ENCODE results near the gene KRTAP5-11. TPM values are rescaled to one million over a fixed set of nuclear protein-coding genes. Genes with fewer than 3 reads are reported as not detected.
"Not testable (repeated sequence)": the region's sequence is repeated elsewhere in the genome, so short reads cannot be mapped to it uniquely, and the experiment has no call there.

Gene KRTAP5-11
- polyA plus RNA-seq, 1 donor from 2014 or later, result not detected

DNA sequence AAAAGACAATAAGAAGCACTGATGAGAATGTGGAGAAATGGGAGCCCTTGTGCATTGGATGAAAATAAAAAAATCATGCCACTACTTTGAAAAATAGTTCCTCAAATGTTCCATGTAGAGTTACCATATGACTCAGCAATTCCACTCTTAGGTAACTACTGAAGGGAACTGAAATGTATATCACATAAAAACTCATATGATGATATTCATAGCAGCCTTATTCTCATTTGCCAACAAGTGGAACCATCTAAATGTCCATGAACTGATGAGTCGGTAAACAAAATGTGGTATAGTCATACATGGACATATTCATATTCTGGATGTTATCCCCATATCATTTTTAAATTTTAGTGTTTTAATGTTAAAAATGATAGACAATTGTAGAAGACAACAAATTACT, 31.0 kb downstream of the KRTAP5-11 start:
- H3K4me1 Mint-ChIP-seq, result peaks cover 0 to 7% (median 0%) of the 10 kb centered on the region in 3 donors
- no peaks in the 10 kb centered on the region for H3K9me3 Mint-ChIP-seq
- H3K36me3 Mint-ChIP-seq, result peaks cover 2% of the 10 kb centered on the region
- H3K27ac Mint-ChIP-seq, result no peak overlapping the region
- H3K4me3 Mint-ChIP-seq, result no peak overlapping the region
- H3K27me3 Mint-ChIP-seq, result peaks cover 10% of the 10 kb centered on the region

DNA sequence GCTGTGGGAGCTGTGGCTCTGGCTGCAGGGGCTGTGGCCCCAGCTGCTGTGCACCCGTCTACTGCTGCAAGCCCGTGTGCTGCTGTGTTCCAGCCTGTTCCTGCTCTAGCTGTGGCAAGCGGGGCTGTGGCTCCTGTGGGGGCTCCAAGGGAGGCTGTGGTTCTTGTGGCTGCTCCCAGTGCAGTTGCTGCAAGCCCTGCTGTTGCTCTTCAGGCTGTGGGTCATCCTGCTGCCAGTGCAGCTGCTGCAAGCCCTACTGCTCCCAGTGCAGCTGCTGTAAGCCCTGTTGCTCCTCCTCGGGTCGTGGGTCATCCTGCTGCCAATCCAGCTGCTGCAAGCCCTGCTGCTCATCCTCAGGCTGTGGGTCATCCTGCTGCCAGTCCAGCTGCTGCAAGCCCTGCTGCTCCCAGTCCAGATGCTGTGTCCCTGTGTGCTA, 33.9 kb downstream of the KRTAP5-11 start:
- Mint-ChIP-seq H3K27ac (no peak overlapping the region), H3K9me3 (no peaks in the 10 kb centered on the region), H3K36me3 (peaks cover 5% of the 10 kb centered on the region), H3K4me1 (peaks cover under 1 to 15% (median 9%) of the 10 kb centered on the region in 3 donors), H3K4me3 (peak overlapping the region in 1 of 4 donors; percentile 48), H3K27me3 (peaks cover 16% of the 10 kb centered on the region)

DNA sequence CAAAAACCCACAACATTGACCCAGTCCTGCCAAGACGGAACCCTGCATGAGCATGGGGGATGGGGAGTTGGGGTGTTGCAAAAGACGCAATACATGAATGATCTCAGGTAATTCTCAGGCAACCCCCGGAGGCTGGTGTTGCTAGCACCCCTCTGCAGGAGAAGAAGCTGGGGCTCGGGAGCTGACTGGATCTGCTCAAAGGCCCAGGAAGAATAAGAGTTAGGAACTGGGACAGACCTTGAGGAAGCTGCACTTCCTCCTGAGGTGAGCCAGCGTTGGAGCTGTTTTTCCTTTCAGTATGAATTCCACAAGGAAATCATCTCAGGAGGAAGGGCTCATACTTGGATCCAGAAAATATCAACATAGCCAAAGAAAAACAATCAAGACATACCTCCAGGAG, 34.6 kb downstream of the KRTAP5-11 start, which contains the start of gene KRTAP5-9:
Gene KRTAP5-9 (plus strand): TSS at position 301 of the 400 bp plus-strand sequence. CDS start 238 bp downstream, outside the sequence.
- H3K27me3 Mint-ChIP-seq, result peaks cover 20% of the 10 kb centered on the region
- no peaks in the 10 kb centered on the region for H3K9me3 Mint-ChIP-seq
- H3K4me1 Mint-ChIP-seq, result peaks cover 7 to 21% (median 15%) of the 10 kb centered on the region in 3 donors
- H3K4me3 Mint-ChIP-seq, result peak within 1 kb of the TSS in 1 of 4 donors; percentile 48
- peaks cover 5% of the 10 kb centered on the region for H3K36me3 Mint-ChIP-seq
- H3K27ac Mint-ChIP-seq, result no peak within 1 kb of the TSS

GRCh38 chr11:71545405-71545966, 37.2 kb downstream of the KRTAP5-11 start:
- Mint-ChIP-seq H3K4me3 (no peak overlapping the region), H3K36me3 (peaks cover 7% of the 10 kb centered on the region), H3K9me3 (peaks cover 0 to 9% (median 5%) of the 10 kb centered on the region in 3 donors), H3K4me1 (peaks cover 12 to 20% (median 15%) of the 10 kb centered on the region in 3 donors), H3K27ac (no peak overlapping the region), H3K27me3 (peaks cover 29% of the 10 kb centered on the region)

DNA sequence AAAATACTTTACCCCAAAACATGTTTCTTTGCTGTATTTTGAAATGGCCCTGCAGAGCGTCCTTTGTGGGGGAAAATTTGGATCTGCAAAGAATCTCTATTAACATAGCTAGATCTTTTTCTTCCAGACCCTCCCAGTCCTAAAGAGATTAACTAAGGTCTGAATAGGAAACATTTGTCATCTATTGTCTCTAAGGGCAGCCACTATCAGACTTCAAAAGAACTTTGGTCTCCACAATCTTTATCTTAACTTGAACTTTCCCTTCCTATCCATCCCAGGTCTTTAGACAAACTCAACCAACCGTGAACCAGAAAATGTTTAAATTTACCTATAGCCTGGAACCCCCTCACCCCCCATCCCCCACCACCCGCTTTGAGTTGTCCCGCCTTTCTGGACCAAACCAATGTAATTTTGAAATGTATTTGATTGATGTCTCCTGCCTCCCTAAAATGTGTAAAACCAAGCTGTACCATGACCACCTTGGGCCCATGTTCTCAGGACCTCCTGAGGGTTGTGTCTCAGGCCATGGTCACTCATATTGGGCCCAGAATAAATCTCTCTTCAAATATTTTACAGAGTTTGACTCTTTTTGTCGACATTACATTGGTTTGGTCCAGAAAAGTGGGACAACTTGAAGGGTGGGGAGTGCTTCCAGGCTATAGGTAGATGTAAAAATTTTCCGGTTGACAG, 38.0 kb downstream of the KRTAP5-11 start:
- Mint-ChIP-seq H3K4me3 (peak overlapping the region in 1 of 4 donors; percentile 82), H3K36me3 (peaks cover 7% of the 10 kb centered on the region), H3K27me3 (peaks cover 31% of the 10 kb centered on the region), H3K27ac (no peak overlapping the region), H3K4me1 (peaks cover 12 to 15% (median 15%) of the 10 kb centered on the region in 3 donors), H3K9me3 (peaks cover 0 to 9% (median 5%) of the 10 kb centered on the region in 3 donors)

DNA sequence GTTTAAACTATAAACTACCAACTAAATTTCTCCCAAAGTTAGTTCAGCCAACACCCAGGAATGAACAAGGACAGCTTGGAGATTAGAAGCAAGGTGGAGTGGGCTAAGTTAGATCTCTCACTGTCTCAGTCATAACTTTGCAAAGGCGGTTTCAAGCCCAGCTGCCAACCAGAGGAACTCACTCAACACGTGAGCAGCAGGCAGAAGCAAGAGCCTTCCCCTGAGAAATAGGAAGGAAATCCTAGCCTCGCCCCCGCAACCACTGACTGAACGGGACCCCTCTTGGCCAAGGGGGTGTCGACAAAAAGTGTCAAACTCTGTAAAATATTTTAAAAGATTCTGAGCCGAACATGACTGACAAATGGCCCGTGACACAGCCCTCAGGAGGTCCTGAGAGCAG, 38.8 kb downstream of the KRTAP5-11 start:
- H3K4me1 Mint-ChIP-seq, result peaks cover 12 to 15% (median 15%) of the 10 kb centered on the region in 3 donors
- no peak overlapping the region for H3K27ac Mint-ChIP-seq
- peak overlapping the region in 1 of 4 donors; percentile 53 for H3K4me3 Mint-ChIP-seq
- H3K9me3 Mint-ChIP-seq, result peaks cover 0 to 9% (median 5%) of the 10 kb centered on the region in 3 donors
- H3K36me3 Mint-ChIP-seq, result peaks cover 7% of the 10 kb centered on the region
- peaks cover 37% of the 10 kb centered on the region for H3K27me3 Mint-ChIP-seq

- H3K9me3 Mint-ChIP-seq, result peaks cover 0 to 9% (median 5%) of the 10 kb centered on the region in 3 donors
- H3K27me3 Mint-ChIP-seq, result peaks cover 36% of the 10 kb centered on the region
- peaks cover 7% of the 10 kb centered on the region for H3K36me3 Mint-ChIP-seq
- H3K4me1 Mint-ChIP-seq, result peaks cover 12 to 15% (median 15%) of the 10 kb centered on the region in 3 donors
- peak overlapping the region in 1 of 3 donors; percentile 35 for H3K27ac Mint-ChIP-seq
- H3K4me3 Mint-ChIP-seq, result peak overlapping the region in 1 of 4 donors; percentile 9
These were observed 39.5 kb downstream of the KRTAP5-11 start for GRCh38 chr11:71542879-71543777.

DNA sequence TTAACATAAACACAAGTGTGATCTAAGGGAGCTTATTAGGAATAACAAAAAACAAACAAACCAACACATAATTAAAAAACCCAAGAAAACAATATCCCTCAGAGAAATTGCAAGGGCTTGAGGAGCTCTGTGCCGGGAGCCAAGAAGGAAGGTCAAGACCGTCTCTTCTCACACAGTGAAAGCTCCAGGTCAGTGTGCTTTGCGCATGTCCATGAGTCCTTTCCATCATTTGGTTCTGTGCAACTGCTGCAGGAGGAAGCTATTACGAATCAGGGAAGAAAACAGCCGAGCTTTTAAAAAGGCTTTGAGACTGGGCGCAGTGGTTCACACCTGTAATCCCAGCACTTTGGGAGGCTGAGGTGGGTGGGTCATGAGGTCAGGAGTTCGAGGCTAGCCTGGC, 40.3 kb downstream of the KRTAP5-11 start:
- H3K9me3 Mint-ChIP-seq, result peaks cover 0 to 9% (median 5%) of the 10 kb centered on the region in 3 donors
- H3K27ac Mint-ChIP-seq, result no peak overlapping the region
- H3K4me1 Mint-ChIP-seq, result peaks cover 12 to 15% (median 15%) of the 10 kb centered on the region in 3 donors
- peak overlapping the region in 1 of 4 donors; percentile 59 for H3K4me3 Mint-ChIP-seq
- peaks cover 6% of the 10 kb centered on the region for H3K36me3 Mint-ChIP-seq
- H3K27me3 Mint-ChIP-seq, result peaks cover 30% of the 10 kb centered on the region

GRCh38 chr11:71540521-71541304, 42.0 kb downstream of the KRTAP5-11 start:
- H3K27ac Mint-ChIP-seq, H3K36me3 Mint-ChIP-seq, H3K9me3 Mint-ChIP-seq: not testable (repeated sequence)
- peaks cover 24% of the 10 kb centered on the region for H3K27me3 Mint-ChIP-seq
- H3K4me1 Mint-ChIP-seq, result peaks cover 12 to 15% (median 15%) of the 10 kb centered on the region in 3 donors
- H3K4me3 Mint-ChIP-seq, result peak overlapping the region in 1 of 4 donors; percentile 30

GRCh38 chr11:71539971-71540370, 42.7 kb downstream of the KRTAP5-11 start:
- peaks cover 12 to 15% (median 15%) of the 10 kb centered on the region in 3 donors for H3K4me1 Mint-ChIP-seq
- H3K9me3 Mint-ChIP-seq, H3K36me3 Mint-ChIP-seq, H3K4me3 Mint-ChIP-seq, H3K27ac Mint-ChIP-seq: not testable (repeated sequence)
- H3K27me3 Mint-ChIP-seq, result peaks cover 24% of the 10 kb centered on the region

DNA sequence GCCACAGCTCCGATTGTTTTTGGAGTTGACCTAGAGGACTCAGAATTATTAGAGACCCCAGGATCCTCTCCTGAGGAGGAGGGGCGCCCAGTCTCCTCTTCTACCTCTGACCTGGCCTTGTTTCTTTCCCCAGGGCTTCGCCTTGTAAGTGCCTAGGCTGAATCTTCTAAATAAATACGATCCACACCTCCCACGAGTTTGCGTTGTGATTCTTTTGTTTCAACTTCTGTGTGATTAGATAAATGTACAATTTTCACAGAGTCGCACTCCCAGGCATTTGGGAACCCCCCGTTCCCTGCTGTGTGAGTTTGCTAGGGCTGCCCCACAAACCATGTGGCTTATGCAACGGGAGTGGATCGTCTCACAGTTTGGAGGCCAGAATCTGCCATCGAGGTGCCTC, 43.7 kb downstream of the KRTAP5-11 start:
- Mint-ChIP-seq H3K27ac (peak overlapping the region in 1 of 3 donors; percentile 13), H3K4me3 (no peak overlapping the region), H3K36me3 (peaks cover 7% of the 10 kb centered on the region), H3K4me1 (peaks cover 9 to 12% (median 11%) of the 10 kb centered on the region in 3 donors), H3K9me3 (peaks cover 0 to 9% (median 5%) of the 10 kb centered on the region in 3 donors), H3K27me3 (peaks cover 24% of the 10 kb centered on the region)

DNA sequence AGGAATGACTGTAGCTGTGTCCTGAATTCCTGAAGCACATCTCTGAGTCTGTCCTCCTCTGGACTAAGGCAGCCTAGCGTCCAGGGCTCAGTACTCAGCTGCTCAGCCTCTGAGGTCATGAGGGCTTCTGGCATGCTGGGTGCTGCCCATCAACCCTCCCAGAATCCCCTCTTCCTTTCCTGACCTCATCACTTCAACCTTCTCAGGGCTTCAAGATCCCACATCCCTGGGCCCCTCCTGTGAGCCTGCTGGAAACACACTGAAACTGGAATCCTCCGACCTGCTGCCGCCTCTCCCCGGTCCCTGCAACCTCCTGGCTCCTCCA, 44.0 kb downstream of the KRTAP5-11 start:
- Mint-ChIP-seq H3K27me3 (peaks cover 23% of the 10 kb centered on the region), H3K27ac (peak overlapping the region in 1 of 3 donors; percentile 13), H3K36me3 (peaks cover 7% of the 10 kb centered on the region), H3K4me3 (no peak overlapping the region), H3K4me1 (peaks cover 5 to 11% (median 7%) of the 10 kb centered on the region in 3 donors), H3K9me3 (peaks cover 0 to 9% (median 5%) of the 10 kb centered on the region in 3 donors)

DNA sequence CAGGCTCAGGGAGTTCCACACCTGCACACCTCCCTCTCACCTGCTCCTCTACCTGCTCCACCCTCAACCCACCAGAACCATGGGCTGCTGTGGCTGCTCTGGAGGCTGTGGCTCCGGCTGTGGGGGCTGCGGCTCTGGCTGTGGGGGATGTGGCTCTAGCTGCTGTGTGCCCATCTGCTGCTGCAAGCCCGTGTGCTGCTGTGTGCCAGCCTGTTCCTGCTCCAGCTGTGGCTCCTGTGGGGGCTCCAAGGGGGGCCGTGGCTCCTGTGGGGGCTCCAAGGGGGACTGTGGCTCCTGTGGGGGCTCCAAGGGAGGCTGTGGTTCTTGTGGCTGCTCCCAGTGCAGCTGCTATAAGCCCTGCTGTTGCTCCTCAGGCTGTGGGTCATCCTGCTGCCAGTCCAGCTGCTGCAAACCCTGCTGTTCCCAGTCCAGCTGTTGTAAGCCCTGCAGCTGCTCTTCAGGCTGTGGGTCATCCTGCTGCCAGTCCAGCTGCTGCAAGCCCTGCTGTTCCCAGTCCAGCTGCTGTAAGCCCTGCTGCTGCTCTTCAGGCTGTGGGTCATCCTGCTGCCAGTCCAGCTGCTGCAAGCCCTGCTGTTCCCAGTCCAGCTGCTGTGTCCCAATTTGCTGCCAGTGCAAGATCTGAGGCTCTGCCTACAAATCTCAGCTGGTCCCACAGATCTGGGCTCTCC, 44.6 kb downstream of the KRTAP5-11 start, which contains the start of gene KRTAP5-8:
Gene KRTAP5-8 (plus strand): TSS at position 49 of the 689 bp plus-strand sequence. CDS start 31 bp downstream, at position 80.
- H3K4me1 Mint-ChIP-seq, H3K4me3 Mint-ChIP-seq, H3K36me3 Mint-ChIP-seq, H3K9me3 Mint-ChIP-seq: not testable (repeated sequence)
- Mint-ChIP-seq H3K27ac (peak within 1 kb of the TSS in 1 of 3 donors; percentile 13), H3K27me3 (peaks cover 20% of the 10 kb centered on the region)

Measured in IgD-negative memory B cell (primary cell).